Kidney glomerular epithelial cell (primary cell): Measurements from ENCODE around the gene LPP.

Source experiments
- DNase-seq: peaks from one replicate; lab custom pipeline; 2025; lab: John Stamatoyannopoulos, UW

Gene LPP

GRCh38 chr3:188749830-188750229 is 595.9 kb downstream of the LPP start:
- DNase-seq: no peak

- no peak for DNase-seq
Observed at GRCh38 chr3:188750617-188751016, 596.7 kb downstream of the LPP start.

GRCh38 chr3:188752850-188753249 is 598.9 kb downstream of the LPP start:
- DNase-seq: no peak

GRCh38 chr3:188754267-188754666 is 600.3 kb downstream of the LPP start:
- no peak for DNase-seq

GRCh38 chr3:188756241-188756640 is 602.3 kb downstream of the LPP start:
- no peak for DNase-seq

GRCh38 chr3:188759336-188760005 is 605.5 kb downstream of the LPP start:
- no peak for DNase-seq

GRCh38 chr3:188760408-188760807 is 606.5 kb downstream of the LPP start:
- no peak for DNase-seq

GRCh38 chr3:188761439-188761838 is 607.5 kb downstream of the LPP start:
- DNase-seq: no peak

GRCh38 chr3:188761964-188762363 is 608.0 kb downstream of the LPP start:
- DNase-seq: no peak

- no peak for DNase-seq
Observed at GRCh38 chr3:188764609-188765008, 610.7 kb downstream of the LPP start.

GRCh38 chr3:188769831-188770230 is 615.9 kb downstream of the LPP start:
- DNase-seq: no peak

GRCh38 chr3:188772886-188773285 is 618.9 kb downstream of the LPP start:
- peak; percentile 9 for DNase-seq

GRCh38 chr3:188775412-188775811 is 621.5 kb downstream of the LPP start:
- no peak for DNase-seq

- no peak for DNase-seq
Observed at GRCh38 chr3:188776447-188776846, 622.5 kb downstream of the LPP start.

GRCh38 chr3:188778091-188778852 is 624.3 kb downstream of the LPP start:
- DNase-seq: no peak

GRCh38 chr3:188779281-188779980 is 625.5 kb downstream of the LPP start:
- no peak for DNase-seq

GRCh38 chr3:188780193-188781147 is 626.5 kb downstream of the LPP start:
- no peak for DNase-seq

- no peak for DNase-seq
Observed at GRCh38 chr3:188782613-188783124, 628.7 kb downstream of the LPP start.

- no peak for DNase-seq
Observed at GRCh38 chr3:188786424-188786823, 632.5 kb downstream of the LPP start.

- DNase-seq: peak; percentile 50
Observed at GRCh38 chr3:188788621-188789081, 634.7 kb downstream of the LPP start.

- no peak for DNase-seq
Observed at GRCh38 chr3:188789251-188789650, 635.3 kb downstream of the LPP start.

- no peak for DNase-seq
Observed at GRCh38 chr3:188791311-188791710, 637.4 kb downstream of the LPP start.
